HG02973 (cell line): ENCODE measurements around the gene MTERF4.
A peak's percentile ranks its signal among the peaks of the same experiment; 100 is the strongest.

Experiments used
- ATAC-seq: cut with Tn5 transposase; IDR thresholded peaks from one replicate; pipeline ENCODE4 v1.9.1; 2021; ENCODE audit warnings: moderate library complexity; ENCODE audit not compliant: unreplicated experiment

MTERF4 gene, protein sequence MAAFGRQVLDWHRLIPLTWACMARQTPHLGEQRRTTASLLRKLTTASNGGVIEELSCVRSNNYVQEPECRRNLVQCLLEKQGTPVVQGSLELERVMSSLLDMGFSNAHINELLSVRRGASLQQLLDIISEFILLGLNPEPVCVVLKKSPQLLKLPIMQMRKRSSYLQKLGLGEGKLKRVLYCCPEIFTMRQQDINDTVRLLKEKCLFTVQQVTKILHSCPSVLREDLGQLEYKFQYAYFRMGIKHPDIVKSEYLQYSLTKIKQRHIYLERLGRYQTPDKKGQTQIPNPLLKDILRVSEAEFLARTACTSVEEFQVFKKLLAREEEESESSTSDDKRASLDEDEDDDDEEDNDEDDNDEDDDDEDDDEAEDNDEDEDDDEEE

DNA sequence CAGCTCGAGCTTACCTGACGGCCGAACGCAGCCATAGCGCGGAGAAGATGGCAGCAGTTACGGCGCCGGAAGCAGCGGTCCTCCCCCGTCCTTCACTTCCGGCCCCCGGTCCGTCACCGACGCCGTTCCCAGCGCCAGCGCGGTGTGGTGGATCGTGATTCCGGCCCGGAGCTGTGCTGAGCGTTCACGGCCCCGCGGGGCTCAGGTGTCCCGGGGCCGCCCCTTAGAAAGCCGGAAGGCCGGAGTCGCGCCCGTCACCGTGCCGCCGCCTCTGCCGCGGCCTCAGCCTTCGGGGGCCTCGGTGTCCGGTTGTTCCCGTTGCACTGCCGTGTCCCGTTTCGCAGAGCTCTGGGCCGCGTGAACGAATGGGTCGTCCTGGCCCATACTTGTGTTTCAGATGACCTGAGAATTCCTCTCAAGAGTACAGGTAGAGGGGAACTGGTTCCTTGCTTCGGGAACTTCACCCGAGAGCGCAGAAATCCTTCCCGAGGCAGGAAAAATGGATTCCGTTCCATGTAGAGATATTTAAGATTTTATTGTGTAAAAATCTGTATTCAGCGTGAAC, at the start of gene MTERF4:
Gene MTERF4 (minus strand): TSS at position 49 of the 565 bp plus-strand sequence. CDS start 14 bp downstream, at position 35.
- ATAC-seq = peak; percentile 85

DNA sequence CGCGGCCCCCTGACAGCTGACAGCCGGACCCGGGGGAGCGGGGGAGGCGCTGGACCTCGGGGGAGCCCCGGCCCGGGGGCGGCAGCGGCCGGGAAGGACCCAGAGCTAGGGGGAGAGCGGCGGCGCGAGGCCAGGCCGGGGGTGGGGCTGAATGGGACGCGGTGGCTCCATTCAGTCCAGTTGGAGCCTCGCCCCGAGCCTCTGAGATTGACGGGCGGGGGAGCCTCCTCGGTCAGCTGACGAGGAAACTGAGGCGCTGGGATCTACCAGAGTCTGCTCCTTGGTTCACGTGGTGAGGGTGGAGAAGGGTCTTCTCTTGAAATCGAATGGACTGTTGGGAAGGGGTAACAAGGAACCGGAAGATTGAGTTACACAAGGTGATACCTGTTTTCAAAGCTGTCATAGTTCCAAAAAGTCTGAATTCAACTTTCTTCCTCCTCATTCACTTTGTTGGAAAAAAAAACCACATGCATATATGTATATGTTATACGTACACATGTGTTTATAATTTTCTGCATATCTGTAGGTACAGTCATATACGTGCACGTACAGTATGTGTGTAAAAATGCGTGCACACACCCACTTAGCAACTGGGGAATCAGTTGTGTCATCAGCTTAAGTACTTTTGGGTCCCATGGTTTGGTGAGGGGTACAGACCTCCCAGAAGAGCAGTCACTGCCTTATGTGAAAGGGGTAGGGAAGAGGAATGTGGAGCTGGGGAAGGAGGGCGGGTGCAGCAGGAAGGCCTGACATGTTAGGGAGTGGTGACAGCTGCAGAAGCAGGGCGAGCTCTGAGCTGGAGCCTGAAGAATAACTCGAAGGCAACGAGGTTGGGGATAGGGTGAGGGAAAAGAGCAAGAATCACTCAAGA, 48.8 kb upstream of the MTERF4 start:
- no peak for ATAC-seq

DNA sequence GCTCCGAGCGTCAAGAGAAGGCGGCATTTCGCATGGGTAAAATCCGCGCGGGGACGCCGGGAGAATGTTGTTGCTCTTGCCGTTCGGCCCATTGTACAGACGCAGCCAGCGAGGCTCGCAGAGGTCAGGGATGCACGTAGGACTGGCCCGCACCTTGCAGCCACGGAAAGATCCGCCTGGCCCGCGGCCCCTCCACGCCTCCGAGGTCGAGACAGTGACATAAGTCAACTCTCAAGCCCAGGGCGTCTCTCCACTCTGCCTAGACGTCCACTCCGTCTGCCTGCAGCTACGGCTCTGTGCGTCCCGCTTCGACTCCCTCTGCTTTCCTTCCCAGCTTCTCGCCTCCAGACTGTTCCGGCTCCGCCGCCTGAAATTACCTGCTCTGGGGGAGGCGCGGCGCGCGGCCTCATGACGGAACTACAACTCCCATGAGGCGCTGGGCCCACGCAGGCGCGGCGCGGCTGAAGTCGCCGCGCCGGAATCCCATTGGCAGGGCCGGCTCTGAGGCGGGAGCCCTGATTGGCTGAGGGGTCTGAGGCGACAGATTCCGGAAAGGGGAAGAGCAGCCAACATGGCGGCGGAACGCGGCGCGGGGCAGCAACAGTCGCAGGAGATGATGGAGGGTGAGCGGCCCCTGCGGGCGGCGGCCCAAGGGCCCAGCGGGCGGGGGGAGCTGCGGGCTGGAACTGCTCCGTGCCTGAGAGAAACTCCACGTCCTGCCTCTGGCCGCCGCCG, 48.0 kb upstream of the MTERF4 start, which contains the start of gene PPP1R7:
Gene PPP1R7 (plus strand): TSS at position 543 of the 735 bp plus-strand sequence. CDS start 29 bp downstream, at position 572.
- peak; percentile 68 for ATAC-seq

DNA sequence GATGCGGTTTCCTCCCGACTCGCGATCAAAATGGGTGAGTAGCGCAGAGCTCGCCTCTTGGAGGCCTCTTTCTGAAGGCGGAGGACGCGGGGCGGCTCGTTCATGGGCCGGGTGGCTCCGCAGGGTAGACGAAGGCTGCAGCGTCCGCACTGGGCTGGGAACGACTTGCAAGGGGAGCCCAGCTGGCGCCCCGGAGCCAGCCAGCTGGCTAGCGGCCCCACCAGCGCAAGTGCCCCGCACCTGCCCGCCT, 47.5 kb upstream of the MTERF4 start:
- ATAC-seq = peak; percentile 4

DNA sequence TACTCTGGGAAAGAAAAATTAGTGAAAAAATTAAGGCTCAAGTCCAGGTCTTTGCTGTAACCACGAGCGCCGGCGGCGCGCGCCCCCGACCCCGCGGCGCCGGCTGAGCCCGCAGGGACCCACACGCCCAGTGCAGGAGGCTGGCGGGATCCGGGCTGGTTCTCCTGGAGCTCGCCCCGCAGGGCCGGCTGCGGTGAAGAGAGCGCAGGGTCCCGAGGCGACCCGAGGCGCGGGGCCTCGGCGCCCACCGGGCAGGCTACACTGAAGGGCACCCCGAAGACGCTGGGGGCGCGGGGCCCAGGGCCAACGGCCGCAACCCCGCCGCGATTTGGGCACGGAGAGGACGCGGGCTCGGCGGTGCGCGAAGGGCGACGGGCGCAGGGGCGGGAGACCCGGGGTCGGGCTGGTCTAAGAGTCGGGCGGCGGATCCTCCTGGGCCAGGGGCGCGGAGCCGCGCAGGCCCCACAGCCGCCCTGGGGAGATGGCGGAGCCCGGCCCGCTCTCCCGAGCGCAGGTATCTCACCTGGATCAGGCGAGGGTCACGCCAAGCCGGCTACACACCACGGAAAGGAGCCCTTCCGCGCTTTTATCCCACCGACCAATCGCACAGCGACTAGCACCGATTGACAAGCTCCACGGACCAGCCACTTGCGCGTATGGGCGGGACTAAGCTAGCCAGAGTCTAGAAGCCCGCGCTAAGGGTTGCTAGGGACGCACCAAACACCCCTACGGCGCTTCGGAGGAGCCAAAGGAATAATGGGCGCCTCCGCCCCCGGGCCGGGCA, 47.0 kb upstream of the MTERF4 start, which contains the start of gene PASK:
Gene PASK (minus strand): TSS at position 582 of the 784 bp plus-strand sequence. CDS start 6,440 bp downstream, outside the sequence.
- peak; percentile 71 for ATAC-seq

DNA sequence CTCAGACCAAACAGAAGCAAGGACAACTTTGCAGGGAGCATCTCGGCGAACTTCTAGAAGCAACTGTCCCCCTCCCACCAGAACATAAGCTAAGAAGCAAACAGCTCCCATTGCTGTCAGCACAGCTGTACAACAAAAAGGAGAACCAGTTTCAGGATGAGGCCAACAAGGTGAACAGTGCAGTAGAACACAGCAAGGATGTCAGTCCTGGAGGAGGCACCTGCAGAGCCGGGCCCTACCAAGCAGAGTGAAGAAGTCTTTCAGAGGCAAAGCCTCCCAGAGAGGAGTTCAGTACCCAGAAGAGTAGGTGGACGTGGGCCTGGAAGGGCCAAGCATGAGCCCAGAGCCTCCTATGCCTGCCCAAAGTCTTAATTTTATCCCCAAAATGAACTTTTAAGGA, 46.2 kb upstream of the MTERF4 start:
- no peak for ATAC-seq

DNA sequence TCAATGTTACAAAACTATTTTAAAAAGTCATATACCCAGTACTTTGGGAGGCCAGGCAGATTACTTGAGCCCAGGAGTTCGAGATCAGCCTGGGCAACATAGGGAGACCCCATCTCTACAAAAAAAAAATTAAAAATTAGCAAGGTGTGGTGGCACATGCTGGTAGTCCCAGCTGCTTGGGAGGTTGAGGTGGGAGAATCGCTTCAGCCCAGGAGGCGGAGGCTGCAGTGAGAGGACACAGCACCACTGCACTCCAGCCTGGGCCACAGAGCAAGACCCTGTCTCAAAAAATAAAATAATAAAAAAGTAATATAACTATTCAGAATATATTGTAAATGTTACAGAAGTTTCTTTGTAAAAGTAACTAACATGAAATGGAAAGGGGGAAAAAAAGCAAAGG, 45.2 kb upstream of the MTERF4 start:
- ATAC-seq = no peak

DNA sequence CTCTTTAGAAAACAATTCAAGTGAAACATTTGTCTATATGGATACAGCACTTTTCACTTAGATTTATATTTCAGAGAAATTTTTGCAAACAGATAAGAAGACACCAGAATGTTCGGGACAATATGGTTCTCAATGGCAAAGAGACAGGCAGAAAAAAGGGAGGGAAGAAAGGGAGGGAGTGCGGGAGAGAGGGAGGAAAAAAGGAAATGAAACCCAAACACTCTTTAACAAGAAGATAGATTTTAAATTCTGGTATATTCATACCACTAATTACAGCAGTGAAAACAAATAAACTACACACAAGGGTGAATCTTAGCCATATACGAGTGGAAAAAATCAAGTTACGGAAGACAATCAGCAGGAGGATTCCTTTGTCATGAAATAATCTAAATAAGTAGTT, 44.2 kb upstream of the MTERF4 start:
- ATAC-seq = no peak

DNA sequence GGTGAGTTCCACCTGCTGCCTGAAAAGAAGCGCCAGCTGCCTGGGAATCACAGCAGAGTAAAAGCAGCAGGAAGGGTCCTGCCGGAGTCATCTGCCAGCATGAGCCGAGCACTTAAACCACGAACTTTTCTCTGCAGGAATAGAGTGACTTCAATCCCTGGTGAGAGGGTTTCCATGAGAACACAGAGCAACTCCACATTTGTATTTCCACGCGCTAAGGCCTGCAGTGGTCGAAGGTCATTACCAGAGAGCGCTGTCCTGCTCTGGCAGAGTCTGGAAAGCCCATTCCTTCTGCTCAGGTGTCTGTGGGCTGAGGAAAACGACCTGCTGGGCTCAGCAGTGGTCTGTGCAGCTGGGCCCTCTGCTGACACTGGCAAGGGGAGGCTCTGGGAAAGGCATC, 40.5 kb upstream of the MTERF4 start:
- ATAC-seq = no peak

DNA sequence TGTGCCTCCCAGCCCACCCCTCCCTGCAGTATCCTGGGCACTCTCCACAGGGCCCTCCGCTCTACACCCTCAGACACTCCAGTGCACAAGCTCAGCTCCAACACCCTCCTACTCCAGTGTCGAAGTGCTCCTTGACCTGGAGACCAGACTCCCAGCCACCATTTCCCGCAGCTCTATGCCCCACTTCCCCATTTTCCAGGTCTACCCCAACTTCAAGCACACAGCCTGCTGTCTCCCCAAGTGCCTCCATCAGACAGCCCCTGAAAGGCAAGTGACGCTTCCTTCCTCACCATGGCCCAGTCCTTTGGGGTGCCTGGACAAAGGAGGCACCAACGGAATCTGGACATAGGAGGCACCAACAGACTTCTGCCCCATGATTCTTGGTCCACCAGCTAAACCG, 40.0 kb upstream of the MTERF4 start:
- no peak for ATAC-seq

DNA sequence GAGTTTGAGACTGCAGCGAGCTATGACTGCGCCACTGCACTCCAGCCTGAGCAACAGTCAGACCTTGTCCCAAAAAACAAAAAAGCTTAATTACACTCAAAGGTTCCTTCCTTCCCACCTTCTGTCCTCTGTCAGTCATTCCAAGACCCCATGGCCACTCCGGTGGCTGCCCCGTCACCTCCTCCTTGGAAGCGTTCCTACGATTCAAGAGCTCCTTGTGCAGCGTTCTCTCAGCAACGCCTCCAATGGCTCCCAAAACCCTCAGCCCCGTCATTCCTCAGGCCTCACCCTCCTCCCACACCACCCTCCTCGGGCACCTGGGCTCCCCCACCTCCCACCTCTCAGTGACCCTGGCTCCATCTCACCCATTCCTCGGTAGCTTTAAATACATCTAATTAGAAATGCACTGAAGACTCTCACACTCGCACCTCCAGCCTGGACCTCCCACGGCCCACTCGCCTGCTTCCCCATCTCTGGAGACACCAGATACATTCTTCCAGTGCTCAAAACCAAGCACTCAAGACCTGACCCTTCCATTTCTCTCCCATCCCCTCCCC, 39.2 kb upstream of the MTERF4 start:
- ATAC-seq = no peak

DNA sequence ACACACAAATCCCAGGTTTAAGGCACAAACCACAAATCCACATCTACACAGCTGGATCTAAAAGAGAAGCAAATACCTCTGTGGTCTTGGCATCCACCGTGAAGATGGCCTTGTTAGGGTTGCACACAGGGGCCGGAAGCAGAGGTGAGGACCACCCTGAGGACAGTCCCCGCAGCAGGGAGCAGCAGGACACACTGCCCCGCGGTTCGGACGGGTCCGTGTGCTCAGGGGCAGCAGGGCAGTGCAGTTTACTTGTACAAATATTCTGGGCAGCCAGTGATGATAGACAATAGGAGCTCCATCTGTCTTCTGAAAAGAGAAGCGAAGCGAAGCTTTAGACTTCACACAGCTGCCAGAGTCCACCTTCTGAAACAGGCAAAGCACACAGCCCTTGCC, 38.4 kb upstream of the MTERF4 start:
- no peak for ATAC-seq

DNA sequence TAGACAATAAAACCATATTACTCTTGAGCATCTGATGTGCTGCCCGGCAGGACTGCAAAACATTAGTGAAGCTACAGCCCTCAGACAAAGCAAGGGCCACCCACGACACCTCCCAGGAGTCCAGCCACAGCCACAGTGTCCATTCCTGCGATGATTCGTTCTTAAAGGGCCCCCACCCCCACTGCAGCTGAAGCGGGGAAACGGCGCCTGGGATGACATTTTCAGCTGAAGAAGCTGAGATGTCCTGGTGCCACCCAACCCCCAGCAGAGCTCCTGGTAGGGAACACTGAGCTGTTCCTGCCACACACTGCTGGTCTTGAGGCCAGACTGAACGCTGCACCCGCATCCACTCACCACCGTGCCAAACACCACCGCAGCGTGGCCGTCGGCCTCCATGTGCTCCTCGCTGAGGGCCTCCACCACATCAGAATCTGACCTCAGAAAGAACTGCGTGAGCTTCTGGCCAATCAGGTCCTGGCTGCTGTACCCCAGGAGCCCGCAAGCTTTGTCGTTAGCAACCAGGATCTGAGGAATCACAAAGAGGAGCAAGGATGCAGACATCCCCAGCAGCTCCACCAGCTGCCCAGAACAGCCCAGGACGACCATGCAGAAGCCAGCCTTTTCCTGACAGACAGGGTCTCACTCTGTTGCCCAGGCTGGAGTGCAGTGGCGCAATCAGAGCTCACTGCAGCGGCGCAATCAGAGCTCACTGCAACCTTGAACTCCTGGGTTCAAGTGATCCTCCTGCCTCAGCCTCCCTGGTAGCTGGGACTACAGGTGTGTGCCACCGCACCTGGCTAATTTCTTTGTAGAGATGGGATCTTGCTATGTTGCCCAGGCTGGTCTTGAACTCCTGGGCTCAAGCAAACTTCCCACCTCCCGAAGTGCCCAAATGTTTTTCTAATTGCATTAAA, 37.7 kb upstream of the MTERF4 start:
- ATAC-seq = no peak

DNA sequence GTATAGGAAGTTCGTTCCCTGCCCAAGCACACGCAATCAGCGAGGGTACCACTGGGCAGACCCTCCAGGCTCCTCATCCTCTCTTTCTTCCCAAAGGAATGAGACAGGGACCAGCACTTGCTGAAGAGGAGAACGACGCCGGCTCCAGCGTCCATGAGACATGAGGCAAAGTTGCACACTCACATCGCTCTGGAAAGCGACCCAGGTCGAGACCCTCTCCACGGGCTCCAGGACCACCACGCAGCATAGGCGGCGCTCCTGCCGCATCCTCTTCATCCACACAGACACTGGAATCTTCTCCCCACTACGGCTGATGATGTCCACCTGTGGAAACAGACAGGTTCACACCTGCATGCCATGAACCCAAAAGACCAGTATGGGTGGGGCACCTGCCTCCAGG, 36.4 kb upstream of the MTERF4 start:
- ATAC-seq = no peak

DNA sequence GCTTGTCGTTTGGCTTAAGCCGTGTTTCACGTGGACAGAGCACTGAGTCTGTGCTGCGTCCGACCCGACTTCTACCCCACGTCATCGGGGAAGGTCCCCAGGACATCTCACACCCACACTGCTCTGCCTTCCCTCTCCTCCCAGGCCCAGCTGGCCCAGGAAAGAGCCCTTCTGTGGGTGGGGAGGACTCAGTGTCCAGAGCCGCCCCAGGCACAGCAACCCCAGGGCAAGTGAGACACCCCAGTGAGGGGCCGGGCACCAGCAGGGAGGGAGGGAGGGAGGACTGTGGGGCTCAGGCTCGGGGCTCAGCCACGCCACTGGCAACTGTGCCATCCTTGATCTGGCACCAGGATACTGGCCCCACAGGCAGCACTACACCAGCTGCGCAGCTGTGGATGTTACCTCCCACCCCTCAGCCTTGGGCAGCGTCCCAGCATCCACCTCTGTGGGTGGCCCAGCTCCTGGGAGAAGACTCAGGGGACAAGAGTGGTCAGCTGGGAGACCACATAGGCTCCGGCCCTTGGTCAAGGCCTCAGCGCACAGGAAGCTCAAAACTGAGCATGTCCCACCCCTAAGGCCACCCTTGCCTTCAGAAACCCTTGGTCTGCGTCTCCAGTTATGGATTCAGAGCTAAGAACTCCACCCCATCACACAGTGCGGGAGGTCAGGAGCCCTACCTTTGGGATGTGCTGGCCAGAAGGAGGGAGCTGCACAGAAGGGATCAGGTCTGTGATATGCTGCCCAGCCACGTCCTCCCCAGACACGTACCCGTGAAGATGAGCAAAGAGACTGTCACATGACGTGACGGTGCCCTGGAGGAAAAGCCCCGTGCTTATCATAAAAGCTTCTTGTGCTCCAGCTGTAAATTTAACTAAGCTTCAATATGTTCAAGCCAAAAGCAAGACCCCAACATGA, 35.4 kb upstream of the MTERF4 start:
- no peak for ATAC-seq

DNA sequence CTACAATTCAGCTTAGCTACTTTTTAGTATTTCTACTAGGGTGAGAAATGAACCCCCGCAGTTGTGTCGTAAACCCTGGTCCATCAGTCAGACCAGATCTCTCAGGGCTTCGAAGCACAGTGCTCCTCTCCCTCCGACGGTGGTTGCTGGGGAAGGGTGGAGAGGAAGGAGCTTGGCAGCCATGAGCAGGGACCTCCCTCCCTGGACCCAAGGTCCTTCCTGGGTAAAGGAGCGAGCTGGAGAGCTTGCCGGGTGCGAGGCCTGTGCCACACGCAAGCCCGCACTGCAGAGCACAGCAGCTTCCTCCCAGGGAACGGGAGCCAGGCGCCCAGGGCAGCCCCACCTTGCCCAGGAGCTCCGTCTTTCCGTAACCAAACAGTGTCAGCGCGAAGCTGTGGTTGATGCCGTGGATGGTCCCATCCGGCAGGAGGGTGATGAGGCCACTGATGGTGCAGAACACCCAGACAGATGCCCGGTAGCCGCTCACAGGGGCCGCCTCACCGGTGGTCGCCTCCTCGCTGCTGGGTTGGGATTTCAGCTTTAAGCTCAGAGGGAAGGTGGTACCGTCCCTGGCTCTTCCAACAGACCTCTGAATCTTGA, 34.7 kb upstream of the MTERF4 start:
- no peak for ATAC-seq

DNA sequence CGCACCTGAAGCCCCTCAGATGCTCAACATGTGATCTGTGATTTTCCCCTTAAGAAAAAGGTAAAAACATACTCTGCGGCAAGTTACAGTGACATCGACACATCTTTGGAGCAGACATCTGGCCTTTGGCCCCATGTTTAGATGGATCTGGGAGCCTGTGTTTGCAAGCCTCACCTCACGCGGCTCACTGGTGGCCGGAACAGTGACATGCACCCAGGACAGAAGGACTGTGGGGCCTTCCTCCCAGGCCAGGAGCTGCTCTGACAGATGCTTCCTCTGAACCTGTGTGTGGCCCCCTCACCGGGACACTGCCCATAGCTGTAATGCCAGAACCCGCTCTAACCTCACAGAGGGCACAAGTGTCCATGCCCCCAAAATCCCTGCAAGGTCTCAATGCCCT, 34.1 kb upstream of the MTERF4 start:
- no peak for ATAC-seq

DNA sequence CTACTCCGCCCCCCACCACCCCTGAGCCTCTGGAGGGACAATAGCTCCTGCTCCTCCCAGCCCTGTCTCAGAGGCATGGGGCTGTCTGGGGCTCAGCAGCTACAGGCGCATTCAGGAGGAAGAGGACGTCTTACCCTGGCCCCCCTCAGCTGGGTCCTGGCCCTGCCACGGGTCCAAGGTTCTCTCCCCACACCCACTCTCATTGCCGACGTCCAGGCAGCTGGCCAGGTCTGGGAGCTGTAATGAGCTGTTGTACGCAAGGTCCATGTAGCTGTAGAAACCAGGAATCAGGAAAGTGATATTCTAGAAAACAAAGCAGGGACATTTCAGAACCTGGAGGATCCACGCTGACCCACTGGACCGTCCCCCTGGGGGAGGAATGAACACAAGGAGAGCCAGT, 33.6 kb upstream of the MTERF4 start:
- ATAC-seq = no peak
